ENCODE data around the gene GNAO1.

Gene GNAO1

GRCh38 chr16:56315955-56316354, 124.7 kb downstream of the GNAO1 start:
- no peak for DNase-seq

- no peak for DNase-seq
Observed at GRCh38 chr16:56316545-56316944, 125.3 kb downstream of the GNAO1 start.

- DNase-seq = peak; percentile 79
Observed at GRCh38 chr16:56317998-56318826, 126.9 kb downstream of the GNAO1 start.

- DNase-seq = no peak
Observed at GRCh38 chr16:56318827-56319140, 127.5 kb downstream of the GNAO1 start.

- no peak for DNase-seq
Observed at GRCh38 chr16:56319376-56319775, 128.1 kb downstream of the GNAO1 start.

- no peak for DNase-seq
Observed at GRCh38 chr16:56320056-56320455, 128.8 kb downstream of the GNAO1 start.

GRCh38 chr16:56320811-56321558, 129.7 kb downstream of the GNAO1 start:
- no peak for DNase-seq

- DNase-seq = no peak
Observed at GRCh38 chr16:56321571-56321970, 130.3 kb downstream of the GNAO1 start.

- DNase-seq = no peak
Observed at GRCh38 chr16:56324406-56324805, 133.1 kb downstream of the GNAO1 start.

- DNase-seq = no peak
Observed at GRCh38 chr16:56325956-56326355, 134.7 kb downstream of the GNAO1 start.

GRCh38 chr16:56327071-56327928, 136.0 kb downstream of the GNAO1 start:
- no peak for DNase-seq

GRCh38 chr16:56327929-56328258, 136.6 kb downstream of the GNAO1 start:
- DNase-seq = no peak

GRCh38 chr16:56328276-56329022, 137.2 kb downstream of the GNAO1 start:
- DNase-seq = no peak

GRCh38 chr16:56329887-56330286, 138.6 kb downstream of the GNAO1 start:
- DNase-seq = no peak

- DNase-seq = no peak
Observed at GRCh38 chr16:56330476-56330875, 139.2 kb downstream of the GNAO1 start.

GRCh38 chr16:56331399-56331798, 140.1 kb downstream of the GNAO1 start:
- DNase-seq = no peak

- DNase-seq = no peak
Observed at GRCh38 chr16:56331915-56332314, 140.6 kb downstream of the GNAO1 start.

GRCh38 chr16:56332464-56333079, 141.3 kb downstream of the GNAO1 start:
- peak; percentile 76 for DNase-seq

- DNase-seq = no peak
Observed at GRCh38 chr16:56334761-56335160, 143.5 kb downstream of the GNAO1 start.

GRCh38 chr16:56336071-56336688, 144.9 kb downstream of the GNAO1 start:
- peak; percentile 31 for DNase-seq

- DNase-seq = no peak
Observed at GRCh38 chr16:56336711-56337110, 145.4 kb downstream of the GNAO1 start.

Measured in RPMI8226 (cell line).